HG02852 (cell line): ENCODE data around the gene FHOD1.

ENCODE experiments used
- ATAC-seq: cut with Tn5 transposase; IDR thresholded peaks from one replicate; pipeline ENCODE4 v1.9.1; 2021; ENCODE audit warnings: mild to moderate bottlenecking, moderate library complexity; ENCODE audit not compliant: unreplicated experiment

The FHOD1 gene

GRCh38 chr16:67210069-67210937, 37.0 kb downstream of the FHOD1 start:
- no peak for ATAC-seq

- ATAC-seq, result no peak
Observed at GRCh38 chr16:67209565-67209964, 37.7 kb downstream of the FHOD1 start.

DNA sequence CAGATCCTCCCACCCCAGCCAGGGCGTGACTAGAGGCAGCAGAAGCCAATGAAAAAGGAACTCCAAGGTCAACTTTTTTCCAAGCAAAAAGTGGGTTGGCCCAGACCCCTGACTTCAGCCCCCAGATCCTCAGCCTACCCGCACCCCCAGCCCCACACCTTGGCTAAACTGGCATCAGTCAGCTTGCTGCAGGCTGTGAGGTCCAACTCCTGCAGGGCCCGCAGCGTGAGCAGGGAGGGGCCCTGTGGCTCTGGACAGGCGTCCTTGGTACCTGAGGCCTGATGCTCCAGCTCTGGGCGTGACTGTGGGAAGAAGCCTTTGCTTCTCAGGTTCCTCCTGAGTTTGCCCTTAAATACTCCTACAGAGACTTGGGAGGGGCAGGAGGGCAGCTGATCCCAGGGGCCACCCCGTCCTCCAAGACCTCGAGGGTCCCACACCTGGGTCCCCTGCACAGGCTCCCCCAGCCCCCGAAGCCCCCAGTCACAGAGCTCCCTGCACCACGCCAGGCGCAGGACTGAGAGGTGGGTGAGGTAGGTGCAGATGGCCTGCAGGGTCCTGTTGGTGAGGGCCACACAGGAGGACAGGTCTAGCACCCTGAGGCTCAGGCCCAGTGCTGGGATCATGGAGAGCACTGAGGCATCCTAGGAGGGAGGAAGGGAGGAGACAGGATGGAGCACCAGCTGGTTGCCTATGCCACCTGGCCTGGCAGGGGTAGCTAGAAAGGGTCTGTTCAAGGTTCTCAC, 39.0 kb downstream of the FHOD1 start:
- ATAC-seq, result no peak

- ATAC-seq, result no peak
Observed at GRCh38 chr16:67207249-67208091, 39.8 kb downstream of the FHOD1 start.

- ATAC-seq, result no peak
Observed at GRCh38 chr16:67206838-67207248, 40.4 kb downstream of the FHOD1 start.

DNA sequence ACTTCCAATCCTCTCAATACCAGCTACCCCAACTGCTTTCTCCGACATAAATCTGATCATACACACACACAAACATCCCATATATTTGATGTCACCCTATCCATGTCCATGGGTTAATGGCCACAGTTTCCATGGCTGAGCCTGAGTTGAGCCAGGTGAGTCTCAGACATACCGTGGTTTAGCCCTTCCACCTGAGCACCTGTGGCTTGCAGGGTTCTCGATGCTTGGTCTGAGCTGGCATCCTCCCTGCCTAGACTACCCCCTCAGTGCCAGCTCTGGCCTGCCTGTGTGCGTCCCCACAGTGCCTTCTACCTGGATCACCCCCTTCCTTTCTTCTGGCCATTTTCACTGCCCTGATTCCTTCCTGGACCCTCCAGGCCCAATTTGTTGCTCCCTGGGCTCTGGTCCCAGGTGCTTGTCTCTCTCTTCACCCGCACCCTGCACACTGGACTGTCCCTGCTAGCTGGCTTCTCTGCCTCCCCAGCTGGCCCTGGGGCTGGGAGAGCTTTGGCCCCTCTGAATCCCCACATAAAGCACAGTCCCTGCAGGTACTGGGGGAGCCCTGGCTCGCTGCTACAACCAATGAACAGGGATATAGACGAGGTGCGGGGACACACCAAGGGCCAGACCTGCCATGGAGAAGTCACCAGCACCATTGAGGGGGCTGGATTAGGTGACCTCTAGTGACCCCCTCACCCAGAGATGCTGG, 41.0 kb downstream of the FHOD1 start:
- ATAC-seq, result no peak

DNA sequence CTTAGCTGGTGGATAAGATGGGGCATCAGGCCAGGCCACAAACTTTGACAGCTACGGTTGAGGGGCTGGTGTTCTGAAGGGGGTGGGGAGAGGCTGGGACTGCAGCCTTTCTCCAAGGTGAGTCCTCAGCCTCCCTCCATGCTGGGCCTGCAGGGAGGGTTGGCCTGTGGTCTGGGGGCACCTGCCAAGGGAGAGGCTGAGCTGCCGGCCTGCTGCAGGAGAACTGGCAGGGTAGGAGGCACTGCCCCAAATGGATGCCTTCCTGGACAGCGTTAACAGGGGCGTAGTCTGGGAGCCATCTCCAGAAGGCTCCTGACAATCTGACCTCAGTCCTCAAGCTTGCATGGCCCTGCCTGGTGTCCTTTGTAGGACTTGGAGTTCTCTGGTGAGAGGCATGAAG, 43.2 kb downstream of the FHOD1 start:
- ATAC-seq, result no peak

DNA sequence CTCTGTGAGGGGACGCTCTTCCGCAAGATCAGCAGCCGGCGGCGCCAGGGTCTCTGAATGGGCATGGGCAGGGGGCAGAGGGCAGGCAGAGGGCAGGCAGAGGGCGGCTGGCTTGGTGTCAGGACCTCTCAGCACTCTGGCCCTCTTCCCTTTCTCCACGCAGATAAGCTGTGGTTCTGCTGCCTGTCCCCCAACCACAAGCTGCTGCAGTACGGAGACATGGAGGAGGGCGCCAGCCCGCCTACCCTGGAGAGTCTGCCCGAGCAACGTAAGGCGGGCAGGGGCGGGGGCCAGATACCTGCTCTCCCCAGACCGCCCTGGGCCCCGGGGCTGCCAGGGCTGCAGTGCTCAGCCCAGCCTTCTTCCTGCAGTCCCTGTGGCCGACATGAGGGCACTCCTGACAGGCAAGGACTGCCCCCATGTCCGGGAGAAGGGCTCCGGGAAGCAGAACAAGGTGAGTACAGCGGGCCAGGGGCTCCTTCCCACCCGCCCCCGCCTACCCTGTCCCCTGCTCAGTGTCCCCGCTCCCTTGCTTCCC, 44.3 kb downstream of the FHOD1 start:
- ATAC-seq, result no peak

DNA sequence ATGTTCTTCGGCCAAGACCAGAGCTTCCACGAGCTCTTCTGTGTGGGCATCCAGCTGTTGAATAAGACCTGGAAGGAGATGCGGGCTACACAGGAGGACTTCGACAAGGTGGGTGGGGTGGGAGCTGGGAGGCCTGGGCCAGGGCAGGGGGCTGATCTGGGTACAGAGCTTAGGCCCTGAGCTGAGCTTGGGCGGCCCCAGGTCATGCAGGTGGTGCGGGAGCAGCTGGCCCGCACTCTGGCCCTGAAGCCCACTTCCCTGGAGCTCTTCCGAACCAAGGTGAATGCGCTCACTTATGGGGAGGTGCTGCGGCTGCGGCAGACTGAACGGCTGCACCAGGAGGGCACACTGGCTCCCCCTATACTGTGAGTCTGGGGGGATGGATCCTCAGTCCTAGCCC, 44.9 kb downstream of the FHOD1 start:
- ATAC-seq, result no peak

- no peak for ATAC-seq
Observed at GRCh38 chr16:67201411-67202345, 45.6 kb downstream of the FHOD1 start.

GRCh38 chr16:67200491-67200890, 46.8 kb downstream of the FHOD1 start:
- no peak for ATAC-seq

DNA sequence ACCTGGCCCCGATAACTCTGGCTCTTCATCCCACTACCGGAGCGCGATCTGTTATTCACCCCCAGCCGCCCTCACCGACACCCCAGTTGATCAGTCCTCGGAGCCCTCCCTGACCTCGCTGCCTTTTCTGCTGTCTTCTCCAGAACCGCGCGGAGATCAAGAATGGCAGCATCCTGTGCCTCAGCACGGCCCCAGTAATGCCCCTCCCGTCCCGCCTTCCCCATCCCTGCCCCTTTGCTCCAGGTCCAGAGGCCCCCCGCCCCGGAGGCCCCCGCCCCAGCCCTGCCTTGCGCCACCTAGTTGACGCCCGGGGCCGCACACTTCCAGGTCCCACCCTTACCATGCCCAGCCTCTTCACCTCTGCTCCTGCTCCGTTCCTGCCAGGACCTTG, 47.5 kb downstream of the FHOD1 start:
- ATAC-seq, result no peak

DNA sequence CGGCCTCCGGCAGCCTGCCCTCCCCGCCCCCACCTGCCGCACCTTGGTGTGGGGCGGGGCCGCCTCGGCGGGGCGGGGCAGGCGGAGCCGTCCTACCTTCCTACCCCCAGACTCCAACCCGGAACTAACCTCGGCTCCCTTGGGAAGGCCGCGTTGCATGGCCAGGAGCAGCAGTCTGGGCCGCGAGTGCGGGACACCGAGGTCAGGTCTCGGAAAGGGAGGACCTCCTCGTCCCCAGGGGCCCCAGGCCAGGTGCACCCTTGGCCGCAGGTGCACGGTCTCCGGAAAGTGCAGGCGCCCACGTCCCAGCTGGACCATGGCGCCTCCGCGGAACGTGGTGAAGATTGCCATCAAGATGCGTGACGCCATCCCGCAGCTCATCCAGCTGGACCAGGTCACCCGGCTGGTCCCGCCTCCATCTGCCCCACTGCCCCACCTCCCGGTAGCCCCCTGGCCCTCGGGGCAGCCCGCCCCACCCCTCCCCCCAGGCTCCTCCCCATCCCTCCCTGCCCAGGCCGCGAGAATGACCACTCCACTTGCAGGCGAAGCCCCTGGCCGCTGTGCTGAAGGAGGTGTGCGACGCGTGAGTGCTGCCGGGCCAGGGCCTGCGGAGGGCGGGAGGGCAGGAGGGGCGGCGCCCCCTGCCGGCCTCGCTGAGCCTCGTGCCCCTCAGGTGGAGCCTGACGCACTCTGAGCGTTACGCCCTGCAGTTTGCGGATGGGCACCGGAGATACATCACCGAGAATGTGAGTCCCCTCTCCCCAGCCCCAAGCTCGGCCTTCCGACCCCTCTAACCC, 48.1 kb downstream of the FHOD1 start, which contains the start of gene ELMO3:
Gene ELMO3, plus strand, starts transcription at position 121 of the 797 bp plus-strand sequence. Its CDS starts 196 bp downstream, at position 317.
- ATAC-seq, result no peak

- no peak for ATAC-seq
Observed at GRCh38 chr16:67198238-67198734, 49.0 kb downstream of the FHOD1 start.

- ATAC-seq, result no peak
Observed at GRCh38 chr16:67197704-67198103, 49.6 kb downstream of the FHOD1 start.

DNA sequence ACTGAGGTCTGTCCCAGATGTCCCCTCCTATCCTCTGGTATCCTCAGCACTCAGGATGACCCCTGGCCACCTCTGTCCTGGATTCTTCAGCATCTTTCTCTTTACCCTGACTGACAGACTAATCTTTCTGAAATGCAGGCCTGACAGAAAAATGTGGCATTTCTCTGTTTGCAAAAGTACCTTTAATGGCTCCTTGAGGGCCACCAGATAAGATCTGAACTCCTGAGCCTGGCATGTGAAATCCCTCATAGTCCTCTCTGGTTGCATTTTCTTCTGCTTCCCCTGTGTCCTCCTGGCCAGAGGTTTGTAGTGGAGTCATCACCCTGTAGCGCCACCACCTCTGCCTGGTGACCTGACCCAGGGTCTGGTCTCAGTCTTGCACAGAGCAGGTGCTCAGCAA, 50.4 kb downstream of the FHOD1 start:
- no peak for ATAC-seq

DNA sequence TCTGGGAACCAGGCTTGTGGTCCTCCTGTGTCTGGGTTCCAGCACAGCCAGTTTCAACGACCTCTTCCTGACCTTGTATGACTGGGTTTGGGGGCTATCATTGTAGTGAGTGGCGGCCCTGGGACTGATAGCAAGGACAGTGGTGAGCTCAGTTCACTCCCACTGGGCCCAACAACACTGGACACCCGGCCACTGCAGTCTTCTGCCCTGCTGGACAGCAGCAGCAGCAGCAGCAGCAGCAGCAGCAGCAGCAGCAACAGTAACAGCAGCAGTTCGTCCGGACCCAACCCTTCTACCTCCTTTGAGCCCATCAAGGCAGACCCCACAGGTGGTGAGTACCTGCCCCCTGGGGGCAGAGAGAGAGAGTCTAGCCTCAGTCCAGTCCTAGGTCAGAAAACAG, 51.6 kb downstream of the FHOD1 start:
- ATAC-seq, result no peak

GRCh38 chr16:67194260-67194659, 53.0 kb downstream of the FHOD1 start:
- no peak for ATAC-seq
